Body of pancreas (tissue), 4 donors: ENCODE measurements around the gene NME5.

Experiments
- POLR2A ChIP-seq, 3 donors: fragments of 450-650 bp; IDR thresholded peaks; one replicate each; pipeline ENCODE4 v1.6.1; 2016; ENCODE audit warnings: antibody characterized with exemption in 3 of 3, mild to moderate bottlenecking in 2 of 3
- TF ChIP-seq, protein P1 (sequence below), 7 experiments: fragments of 450-650 bp in 4 of 7; fragments of 200-600 bp in 3 of 7; sonication (generic) in 3 of 7; IDR thresholded peaks; one replicate each; pipeline ENCODE4 v1.5.1; 2016 to 2019; ENCODE audit warnings: antibody characterized with exemption in 7 of 7

DNA sequence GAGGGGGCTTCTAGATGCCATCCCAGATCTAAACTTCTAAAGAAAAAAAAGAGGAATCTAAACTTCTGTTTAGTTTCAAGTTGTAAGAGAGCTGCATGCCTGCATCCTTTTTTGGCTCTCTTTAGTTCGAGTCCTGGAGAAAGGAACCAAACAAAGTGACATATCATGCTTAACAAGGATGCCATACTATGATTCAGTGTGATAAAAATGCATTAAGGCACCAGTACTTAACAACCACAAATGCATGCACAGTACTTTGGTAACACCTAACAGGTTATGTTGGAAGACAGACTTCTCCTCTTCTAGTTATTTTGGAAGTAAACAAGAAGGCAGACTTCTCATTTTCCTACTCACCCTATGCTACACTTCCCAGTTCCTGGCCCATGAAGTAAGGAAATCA is 27.3 kb downstream of the NME5 start:
- TF ChIP-seq, protein P1, sequence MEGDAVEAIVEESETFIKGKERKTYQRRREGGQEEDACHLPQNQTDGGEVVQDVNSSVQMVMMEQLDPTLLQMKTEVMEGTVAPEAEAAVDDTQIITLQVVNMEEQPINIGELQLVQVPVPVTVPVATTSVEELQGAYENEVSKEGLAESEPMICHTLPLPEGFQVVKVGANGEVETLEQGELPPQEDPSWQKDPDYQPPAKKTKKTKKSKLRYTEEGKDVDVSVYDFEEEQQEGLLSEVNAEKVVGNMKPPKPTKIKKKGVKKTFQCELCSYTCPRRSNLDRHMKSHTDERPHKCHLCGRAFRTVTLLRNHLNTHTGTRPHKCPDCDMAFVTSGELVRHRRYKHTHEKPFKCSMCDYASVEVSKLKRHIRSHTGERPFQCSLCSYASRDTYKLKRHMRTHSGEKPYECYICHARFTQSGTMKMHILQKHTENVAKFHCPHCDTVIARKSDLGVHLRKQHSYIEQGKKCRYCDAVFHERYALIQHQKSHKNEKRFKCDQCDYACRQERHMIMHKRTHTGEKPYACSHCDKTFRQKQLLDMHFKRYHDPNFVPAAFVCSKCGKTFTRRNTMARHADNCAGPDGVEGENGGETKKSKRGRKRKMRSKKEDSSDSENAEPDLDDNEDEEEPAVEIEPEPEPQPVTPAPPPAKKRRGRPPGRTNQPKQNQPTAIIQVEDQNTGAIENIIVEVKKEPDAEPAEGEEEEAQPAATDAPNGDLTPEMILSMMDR (IDR thresholded peaks at IDR 0.05) = no peak
- TF ChIP-seq POLR2A (IDR thresholded peaks at IDR 0.05) = no peak
